Mesothelial cell of epicardium (in vitro differentiated cells): ENCODE data around the gene PGM2. TPM values are rescaled to one million over a fixed set of nuclear protein-coding genes. Genes with fewer than 3 reads are reported as not detected.

ENCODE experiments used
- DNase-seq, 2 experiments: peaks; one replicate each; pipeline ENCODE4 v3.0.0; 2021; ENCODE audit warnings: low spot score in 2 of 2; ENCODE audit not compliant: unreplicated experiment in 2 of 2
- H3K27ac Mint-ChIP-seq: 2 replicates; pipeline ENCODE4 v1.8.0; 2021; ENCODE audit warnings: mixed read lengths
- H3K27me3 Mint-ChIP-seq: 2 replicates; pipeline ENCODE4 v1.8.0; 2021; ENCODE audit warnings: low read depth, mixed read lengths
- H3K36me3 Mint-ChIP-seq: 2 replicates; pipeline ENCODE4 v1.8.0; 2021; ENCODE audit warnings: mixed read lengths
- H3K4me1 Mint-ChIP-seq: 2 replicates; pipeline ENCODE4 v1.8.0; 2021; ENCODE audit warnings: mixed read lengths
- H3K4me3 Mint-ChIP-seq: 2 replicates; pipeline ENCODE4 v1.8.0; 2021; ENCODE audit warnings: mild to moderate bottlenecking, moderate library complexity, mixed read lengths
- H3K9me3 Mint-ChIP-seq: 2 replicates; pipeline ENCODE4 v1.8.0; 2021; ENCODE audit warnings: mixed read lengths
- total RNA-seq: library from RNA; stranded (reverse); gene quantifications from 3 replicates; pipeline ENCODE4 v1.2.1, GENCODE V29; 2021
- TF ChIP-seq, protein P1 (sequence below): fragments of 200-600 bp; sonication (generic); IDR thresholded peaks from one replicate; pipeline ENCODE4 v1.5.0; 2021; ENCODE audit warnings: antibody characterized with exemption; ENCODE audit not compliant: unreplicated experiment

The PGM2 gene
- total RNA-seq, 1 donor from 2014 or later, result 16.8 TPM

DNA sequence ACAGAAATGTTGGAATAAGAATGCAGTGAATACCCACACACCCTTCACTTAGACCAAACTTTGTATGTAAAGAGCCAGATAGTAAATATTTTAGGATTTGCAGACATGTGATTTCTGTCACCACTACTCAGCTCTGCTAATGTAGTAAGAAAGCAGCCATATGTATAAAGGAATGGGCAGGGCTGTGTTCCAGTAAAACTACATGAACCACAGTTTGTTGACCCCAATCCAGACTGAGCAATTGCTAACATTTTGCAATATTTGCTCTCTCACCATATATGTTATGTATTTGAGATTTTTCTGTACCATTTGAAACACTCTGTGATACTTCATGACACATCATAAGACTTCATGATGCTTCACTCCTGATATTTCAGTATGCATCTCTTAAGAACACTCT, 32.4 kb downstream of the PGM2 start:
- TF ChIP-seq, protein P1, sequence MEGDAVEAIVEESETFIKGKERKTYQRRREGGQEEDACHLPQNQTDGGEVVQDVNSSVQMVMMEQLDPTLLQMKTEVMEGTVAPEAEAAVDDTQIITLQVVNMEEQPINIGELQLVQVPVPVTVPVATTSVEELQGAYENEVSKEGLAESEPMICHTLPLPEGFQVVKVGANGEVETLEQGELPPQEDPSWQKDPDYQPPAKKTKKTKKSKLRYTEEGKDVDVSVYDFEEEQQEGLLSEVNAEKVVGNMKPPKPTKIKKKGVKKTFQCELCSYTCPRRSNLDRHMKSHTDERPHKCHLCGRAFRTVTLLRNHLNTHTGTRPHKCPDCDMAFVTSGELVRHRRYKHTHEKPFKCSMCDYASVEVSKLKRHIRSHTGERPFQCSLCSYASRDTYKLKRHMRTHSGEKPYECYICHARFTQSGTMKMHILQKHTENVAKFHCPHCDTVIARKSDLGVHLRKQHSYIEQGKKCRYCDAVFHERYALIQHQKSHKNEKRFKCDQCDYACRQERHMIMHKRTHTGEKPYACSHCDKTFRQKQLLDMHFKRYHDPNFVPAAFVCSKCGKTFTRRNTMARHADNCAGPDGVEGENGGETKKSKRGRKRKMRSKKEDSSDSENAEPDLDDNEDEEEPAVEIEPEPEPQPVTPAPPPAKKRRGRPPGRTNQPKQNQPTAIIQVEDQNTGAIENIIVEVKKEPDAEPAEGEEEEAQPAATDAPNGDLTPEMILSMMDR, result no peak
- Mint-ChIP-seq H3K36me3 (peaks cover 15% of the 10 kb centered on the region), H3K27ac (no peak overlapping the region), H3K4me1 (no peaks in the 10 kb centered on the region), H3K27me3 (no peaks in the 10 kb centered on the region), H3K9me3 (no peaks in the 10 kb centered on the region), H3K4me3 (no peak overlapping the region)
- no peak for DNase-seq

DNA sequence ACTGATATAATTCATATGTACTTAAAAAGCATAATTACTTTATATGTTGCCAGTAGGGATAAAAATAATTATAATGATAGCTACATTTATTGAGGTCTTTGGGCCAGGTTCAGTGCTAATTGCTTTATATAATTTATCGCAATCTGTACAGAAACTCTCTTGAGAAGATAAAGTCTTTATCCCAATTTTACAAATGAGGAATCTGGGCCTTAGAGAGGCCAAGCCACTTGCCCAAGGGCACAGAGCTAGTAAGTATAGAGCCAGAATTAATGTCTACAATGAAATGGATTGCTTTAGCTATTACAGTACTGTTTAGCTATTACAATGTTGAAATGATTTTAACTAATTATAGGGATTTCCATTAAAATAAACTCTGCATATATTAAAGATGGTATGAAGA, 33.8 kb downstream of the PGM2 start:
- no peak overlapping the region for H3K27ac Mint-ChIP-seq
- DNase-seq, result no peak
- TF ChIP-seq, protein P1, result no peak
- H3K36me3 Mint-ChIP-seq, result peaks cover 13% of the 10 kb centered on the region
- no peak overlapping the region for H3K4me3 Mint-ChIP-seq
- no peaks in the 10 kb centered on the region for H3K9me3 Mint-ChIP-seq
- no peaks in the 10 kb centered on the region for H3K4me1 Mint-ChIP-seq
- no peaks in the 10 kb centered on the region for H3K27me3 Mint-ChIP-seq

DNA sequence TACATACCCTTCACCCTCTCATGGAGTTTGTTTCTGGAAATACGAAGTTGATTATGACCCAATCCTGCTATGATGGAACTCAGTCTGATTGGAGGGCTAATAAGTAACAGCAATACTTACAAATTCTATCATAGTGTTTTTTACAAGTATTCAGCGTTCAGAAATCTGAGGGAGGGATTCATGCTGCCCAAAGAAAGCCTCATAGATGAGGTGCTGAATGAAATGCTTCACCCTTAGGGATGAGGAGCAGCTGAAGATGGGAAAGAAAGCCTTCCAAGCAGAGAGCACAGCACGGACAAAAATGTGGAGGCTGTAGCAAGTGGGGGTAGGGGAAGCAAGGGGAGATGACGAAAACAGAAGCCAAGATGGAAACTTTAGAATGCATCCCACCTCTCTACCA, 36.5 kb downstream of the PGM2 start:
- H3K27me3 Mint-ChIP-seq, result no peaks in the 10 kb centered on the region
- no peak overlapping the region for H3K27ac Mint-ChIP-seq
- H3K9me3 Mint-ChIP-seq, result peaks cover 11% of the 10 kb centered on the region
- H3K36me3 Mint-ChIP-seq, result peaks cover 25% of the 10 kb centered on the region
- H3K4me3 Mint-ChIP-seq, result no peak overlapping the region
- TF ChIP-seq, protein P1, result no peak
- no peaks in the 10 kb centered on the region for H3K4me1 Mint-ChIP-seq
- DNase-seq, result no peak

DNA sequence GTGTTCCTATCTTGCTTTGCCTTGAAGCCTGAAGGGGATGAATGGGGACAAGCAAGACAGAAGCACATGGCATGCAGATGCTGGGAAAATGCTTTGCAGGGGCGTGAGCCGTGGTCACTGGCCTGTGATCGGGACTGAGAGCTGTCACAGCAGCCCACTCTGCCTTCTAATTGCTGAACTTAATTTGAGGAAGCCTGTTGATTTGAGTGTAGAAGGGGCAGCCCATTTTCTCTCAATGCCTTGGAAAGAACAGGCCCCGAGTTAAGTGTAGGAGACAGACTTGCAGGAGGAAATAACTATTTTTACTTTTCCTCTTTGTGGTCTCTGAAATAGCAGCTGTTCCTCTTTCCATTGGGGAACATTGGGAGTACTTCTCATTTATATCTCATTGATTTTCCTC, 38.3 kb downstream of the PGM2 start:
- Mint-ChIP-seq H3K4me1 (no peaks in the 10 kb centered on the region), H3K9me3 (peaks cover 11% of the 10 kb centered on the region), H3K4me3 (no peak overlapping the region), H3K27me3 (no peaks in the 10 kb centered on the region), H3K27ac (no peak overlapping the region), H3K36me3 (peaks cover 25% of the 10 kb centered on the region)
- no peak for DNase-seq
- TF ChIP-seq, protein P1, result no peak

DNA sequence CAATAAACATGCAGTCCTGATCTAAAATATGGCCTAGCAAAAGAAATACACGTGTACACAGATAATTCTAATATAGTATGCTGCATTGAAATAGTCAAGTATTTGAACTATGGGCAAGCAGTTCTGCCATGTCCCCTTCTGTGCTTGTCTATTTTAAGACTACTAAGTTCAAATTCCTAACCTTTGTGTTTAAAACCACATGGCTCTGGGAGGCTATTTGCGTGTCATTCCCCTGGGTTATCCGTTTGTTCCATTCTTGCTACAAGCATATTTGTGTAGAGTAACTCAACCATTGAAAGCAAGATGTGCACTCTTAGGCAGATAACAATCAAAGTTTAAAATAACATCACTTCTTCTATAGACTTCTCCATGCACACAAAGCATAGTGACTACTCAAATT, 39.0 kb downstream of the PGM2 start:
- no peak for DNase-seq
- Mint-ChIP-seq H3K27ac (no peak overlapping the region), H3K27me3 (no peaks in the 10 kb centered on the region), H3K4me3 (no peak overlapping the region), H3K36me3 (peaks cover 25% of the 10 kb centered on the region), H3K9me3 (peaks cover 11% of the 10 kb centered on the region), H3K4me1 (no peaks in the 10 kb centered on the region)
- TF ChIP-seq, protein P1, result no peak

DNA sequence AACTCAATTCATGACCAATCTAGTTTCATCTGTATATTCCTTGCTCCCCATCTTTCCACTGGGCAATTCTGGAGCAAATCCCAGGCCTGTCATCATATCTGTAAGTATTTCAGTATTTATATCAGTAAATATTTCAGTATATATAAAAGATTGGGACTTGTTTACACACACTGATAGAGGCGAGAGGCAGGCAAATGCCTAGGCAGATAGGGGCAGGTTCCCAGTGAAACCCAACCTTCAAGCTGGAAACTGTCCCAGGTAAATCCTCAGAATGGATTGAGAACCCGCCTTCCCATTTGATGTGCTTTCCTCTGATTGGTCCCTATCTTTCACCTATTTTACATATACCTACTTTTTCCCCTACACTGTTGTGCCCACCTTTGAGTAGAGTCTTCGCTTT, 40.6 kb downstream of the PGM2 start:
- Mint-ChIP-seq H3K9me3 (peaks cover 11% of the 10 kb centered on the region), H3K36me3 (peaks cover 19% of the 10 kb centered on the region), H3K4me1 (no peaks in the 10 kb centered on the region), H3K27ac (no peak overlapping the region), H3K27me3 (no peaks in the 10 kb centered on the region), H3K4me3 (no peak overlapping the region)
- no peak for DNase-seq
- TF ChIP-seq, protein P1, result no peak
